Stimulated activated naive CD8-positive, alpha-beta T cell treated with anti-CD3 and anti-CD28 coated beads, Interleukin-15, amount 100 ng/mL, for 72 hours (primary cell): ENCODE measurements around the gene KLHL33.

Source experiments
- ATAC-seq: fragments of 150-1000 bp; cut with Tn5 transposase; 2 replicates; pipeline ENCODE4 v1.10.0; 2021; ENCODE audit warnings: mild to moderate bottlenecking, moderate library complexity
- DNase-seq, 2 donors: peaks; one replicate each; pipeline ENCODE4 v3.0.0; 2021 to 2022
- H3K27ac Mint-ChIP-seq, 2 donors: one replicate each; pipeline ENCODE4 v1.8.0; 2022; ENCODE audit warnings: mild to moderate bottlenecking in 2 of 2, mixed read lengths in 2 of 2, moderate library complexity in 2 of 2
- H3K27me3 Mint-ChIP-seq: one replicate; pipeline ENCODE4 v1.8.0; 2022; ENCODE audit warnings: mixed read lengths
- H3K4me1 Mint-ChIP-seq: one replicate; pipeline ENCODE4 v1.8.0; 2022; ENCODE audit warnings: mild to moderate bottlenecking, mixed read lengths
- H3K4me3 Mint-ChIP-seq, 2 donors: one replicate each; pipeline ENCODE4 v1.8.0; 2022; ENCODE audit warnings: mild to moderate bottlenecking in 2 of 2, mixed read lengths in 2 of 2, moderate library complexity in 1 of 2
- H3K9me3 Mint-ChIP-seq, 2 donors: one replicate each; pipeline ENCODE4 v1.8.0; 2022; ENCODE audit warnings: mixed read lengths in 2 of 2

KLHL33 gene, protein sequence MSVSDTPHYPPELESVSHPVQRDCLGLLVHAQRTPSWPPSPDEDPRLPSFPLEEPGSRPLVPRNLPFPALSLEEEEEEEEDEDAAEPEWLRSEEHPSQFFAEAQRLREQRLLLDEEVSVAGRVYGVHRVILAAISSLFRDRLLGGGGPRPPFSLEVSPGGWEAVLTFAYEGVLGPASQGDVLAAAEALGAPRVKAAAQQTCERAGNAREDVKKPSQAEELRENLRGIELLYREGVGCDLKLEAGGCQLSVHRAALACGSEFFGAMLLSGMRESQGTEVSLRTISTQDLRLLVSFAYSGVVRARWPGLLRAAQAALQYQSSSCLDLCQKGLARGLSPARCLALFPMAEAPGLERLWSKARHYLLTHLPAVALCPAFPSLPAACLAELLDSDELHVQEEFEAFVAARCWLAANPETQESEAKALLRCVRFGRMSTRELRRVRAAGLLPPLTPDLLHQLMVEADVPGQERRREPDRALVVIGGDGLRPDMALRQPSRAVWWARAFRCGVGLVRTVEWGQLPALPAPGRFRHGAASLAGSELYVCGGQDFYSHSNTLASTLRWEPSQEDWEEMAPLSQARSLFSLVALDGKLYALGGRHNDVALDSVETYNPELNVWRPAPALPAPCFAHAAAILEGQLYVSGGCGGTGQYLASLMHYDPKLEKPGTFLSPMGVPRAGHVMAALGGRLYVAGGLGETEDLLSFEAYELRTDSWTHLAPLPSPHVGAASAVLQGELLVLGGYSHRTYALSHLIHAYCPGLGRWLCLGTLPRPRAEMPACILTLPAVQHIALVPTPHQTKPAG

GRCh38 chr14:20435582-20436362 lies at the start of gene KLHL33:
Gene KLHL33, minus strand, starts transcription at chr14:20436166. Its CDS starts 355 bp downstream, at chr14:20435811.
- Mint-ChIP-seq H3K9me3 (no peaks in the 10 kb centered on the region), H3K4me1 (peaks cover 11% of the 10 kb centered on the region), H3K27me3 (no peaks in the 10 kb centered on the region), H3K4me3 (no peak within 1 kb of the TSS), H3K27ac (peak within 1 kb of the TSS in 1 of 2 donors; percentile 97)
- DNase-seq = no peak
- no peak for ATAC-seq

DNA sequence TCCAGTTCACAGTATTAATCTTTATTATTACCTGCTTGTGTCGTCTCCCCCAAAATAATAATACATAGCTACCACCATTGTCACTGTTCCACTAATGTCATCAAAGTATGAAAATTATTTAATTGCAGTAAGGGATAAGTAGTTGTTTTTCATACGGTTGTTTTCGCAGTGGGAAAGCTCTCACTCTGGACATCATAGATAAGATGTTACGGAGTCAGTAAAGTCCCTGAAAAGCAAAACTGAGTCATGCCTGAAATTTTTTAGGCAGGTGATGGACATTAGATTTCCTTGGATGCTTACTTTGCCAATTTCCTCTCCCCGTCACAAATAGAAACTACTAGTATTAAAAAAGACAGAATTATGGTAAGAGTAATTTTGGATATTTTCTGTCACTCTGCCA lies 46.4 kb upstream of the KLHL33 start:
- Mint-ChIP-seq H3K4me3 (no peak overlapping the region), H3K4me1 (peaks cover 39% of the 10 kb centered on the region)

DNA sequence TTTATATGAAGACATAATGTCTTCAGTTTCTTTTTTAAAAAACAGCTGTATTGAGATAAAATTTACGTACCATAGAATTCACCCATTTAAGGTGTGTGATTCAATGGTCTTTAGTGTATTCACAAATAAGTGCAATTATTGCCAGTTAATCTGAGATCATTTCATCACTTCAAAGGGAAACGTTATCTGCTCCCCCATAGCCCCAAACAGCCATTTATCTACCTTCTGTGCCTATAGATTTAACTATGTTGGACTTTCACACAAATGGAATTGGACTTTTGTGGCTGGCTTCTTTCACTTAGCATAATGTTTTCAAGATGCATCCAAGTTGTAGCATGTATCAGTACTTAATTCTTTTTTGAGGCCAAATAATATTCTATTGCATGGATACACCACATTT lies 42.9 kb upstream of the KLHL33 start:
- H3K4me3 Mint-ChIP-seq = no peak overlapping the region
- no peaks in the 10 kb centered on the region for H3K27me3 Mint-ChIP-seq
- ATAC-seq (no peak), DNase-seq (no peak)
- H3K27ac Mint-ChIP-seq = no peak overlapping the region
- H3K4me1 Mint-ChIP-seq = peaks cover 56% of the 10 kb centered on the region
- no peaks in the 10 kb centered on the region for H3K9me3 Mint-ChIP-seq

More for the DNA sequence above, 46.4 kb upstream of the KLHL33 start:
- Mint-ChIP-seq H3K9me3 (no peaks in the 10 kb centered on the region), H3K27ac (peak overlapping the region in 1 of 2 donors; percentile 8), H3K27me3 (no peaks in the 10 kb centered on the region)
- ATAC-seq (no peak), DNase-seq (no peak)

- Mint-ChIP-seq H3K4me3 (peak overlapping the region; percentile 42 to 57), H3K4me1 (peaks cover 68% of the 10 kb centered on the region), H3K27me3 (no peaks in the 10 kb centered on the region), H3K9me3 (no peaks in the 10 kb centered on the region), H3K27ac (peak overlapping the region; percentile 90 to 94)
- ATAC-seq = peak; percentile 79
- no peak for DNase-seq
Observed at GRCh38 chr14:20477211-20477876, 41.4 kb upstream of the KLHL33 start.

DNA sequence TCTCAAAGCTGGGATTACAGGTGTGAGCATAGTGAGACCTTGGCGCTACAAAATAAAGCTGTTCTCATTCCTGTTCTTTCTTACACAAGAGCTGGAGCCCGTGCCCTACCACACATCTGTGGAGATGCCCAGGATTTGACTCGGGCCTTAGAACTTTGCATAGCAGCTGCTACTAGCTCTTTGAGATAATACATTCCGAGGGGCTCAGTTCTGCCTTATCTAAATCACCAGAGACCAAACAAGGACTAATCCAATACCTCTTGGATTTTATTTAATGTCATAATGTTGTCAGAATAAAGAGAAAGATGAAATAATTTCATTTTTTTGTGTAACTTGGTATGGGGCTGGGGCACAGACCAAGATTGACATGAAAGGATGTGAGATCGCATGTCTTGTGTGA lies 40.8 kb upstream of the KLHL33 start:
- Mint-ChIP-seq H3K9me3 (no peaks in the 10 kb centered on the region), H3K27ac (peak overlapping the region; percentile 94), H3K27me3 (no peaks in the 10 kb centered on the region), H3K4me3 (peak overlapping the region in 1 of 2 donors; percentile 57), H3K4me1 (peaks cover 68% of the 10 kb centered on the region)
- ATAC-seq (no peak), DNase-seq (no peak)

DNA sequence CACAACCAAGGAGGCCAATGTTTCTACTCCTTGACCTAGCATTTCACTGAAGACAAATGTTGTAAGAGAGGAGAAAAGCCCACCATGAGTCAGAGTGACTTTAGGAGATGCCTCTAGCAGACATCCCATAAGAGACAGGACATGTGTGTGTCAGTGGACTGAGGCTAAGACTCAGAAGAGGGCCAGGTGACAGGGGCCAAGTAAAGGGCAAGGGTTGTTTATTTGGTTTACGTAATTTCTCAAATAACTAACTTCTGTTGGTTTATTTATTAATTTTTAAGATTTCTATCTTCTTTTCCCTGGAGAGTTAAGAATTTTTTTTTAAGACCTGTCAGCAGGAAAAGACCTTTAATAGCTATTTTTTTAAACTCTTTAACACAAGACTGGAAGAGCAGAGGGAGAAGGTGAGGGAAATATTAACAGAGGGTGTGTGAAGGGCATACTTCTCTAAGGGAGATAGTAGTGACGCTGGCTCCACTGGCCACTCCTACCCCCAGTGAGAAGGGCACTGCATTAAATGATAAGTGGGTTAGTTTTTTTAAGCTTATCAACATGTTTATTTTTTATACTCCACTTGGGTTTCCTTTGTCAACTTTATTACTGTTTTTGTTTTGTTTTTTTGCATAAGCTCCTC lies 36.7 kb upstream of the KLHL33 start:
- no peak for DNase-seq
- peak overlapping the region; percentile 27 to 96 for H3K4me3 Mint-ChIP-seq
- peak overlapping the region; percentile 81 to 95 for H3K27ac Mint-ChIP-seq
- no peak for ATAC-seq
- H3K4me1 Mint-ChIP-seq = peaks cover 78% of the 10 kb centered on the region
- no peaks in the 10 kb centered on the region for H3K27me3 Mint-ChIP-seq
- H3K9me3 Mint-ChIP-seq = no peaks in the 10 kb centered on the region

- peaks cover 60% of the 10 kb centered on the region for H3K4me1 Mint-ChIP-seq
- ATAC-seq = no peak
- H3K27me3 Mint-ChIP-seq = no peaks in the 10 kb centered on the region
- H3K27ac Mint-ChIP-seq = peak overlapping the region; percentile 97 to 98
- H3K4me3 Mint-ChIP-seq = peak overlapping the region; percentile 96
- no peak for DNase-seq
- H3K9me3 Mint-ChIP-seq = no peaks in the 10 kb centered on the region
Observed at GRCh38 chr14:20470603-20470901, 34.6 kb upstream of the KLHL33 start.

DNA sequence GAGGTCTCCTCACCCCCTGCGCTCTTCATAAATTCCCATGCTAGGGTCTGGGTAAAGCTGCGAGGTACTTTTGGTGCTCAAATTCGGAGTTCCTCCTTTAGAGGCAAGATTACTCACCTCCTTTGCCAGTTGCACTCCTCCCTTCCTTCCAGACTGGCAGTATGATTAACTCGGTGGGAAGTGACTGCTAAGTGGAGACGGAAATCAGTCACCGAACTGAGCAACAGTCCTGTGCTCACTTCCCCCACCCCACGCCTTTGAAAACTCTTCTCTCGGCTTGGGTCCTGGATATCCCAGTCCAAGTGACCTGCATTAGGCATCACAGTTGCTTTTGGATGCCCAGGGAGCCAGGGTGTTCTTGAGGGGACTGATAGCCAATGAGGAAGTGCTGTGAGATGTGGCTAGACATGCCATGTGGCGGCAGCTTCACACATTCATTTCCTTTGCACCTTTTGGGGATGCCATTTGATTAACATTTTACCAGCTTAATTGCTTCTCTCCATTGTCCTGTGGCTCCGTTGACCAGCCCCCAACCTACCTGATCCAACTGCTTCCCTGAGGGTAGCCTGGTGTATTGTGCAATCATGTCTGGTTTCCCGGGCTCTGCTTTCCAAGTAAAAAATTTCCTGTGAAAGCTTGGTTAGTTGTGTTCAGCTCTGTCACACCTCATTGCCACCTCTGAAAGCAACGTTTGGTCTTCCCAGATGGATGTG lies 34.1 kb upstream of the KLHL33 start:
- Mint-ChIP-seq H3K9me3 (no peaks in the 10 kb centered on the region), H3K4me1 (peaks cover 55% of the 10 kb centered on the region), H3K27me3 (no peaks in the 10 kb centered on the region), H3K27ac (peak overlapping the region; percentile 97 to 98), H3K4me3 (peak overlapping the region; percentile 96)
- ATAC-seq (peak; percentile 82), DNase-seq (peak; percentile 39 to 70)

DNA sequence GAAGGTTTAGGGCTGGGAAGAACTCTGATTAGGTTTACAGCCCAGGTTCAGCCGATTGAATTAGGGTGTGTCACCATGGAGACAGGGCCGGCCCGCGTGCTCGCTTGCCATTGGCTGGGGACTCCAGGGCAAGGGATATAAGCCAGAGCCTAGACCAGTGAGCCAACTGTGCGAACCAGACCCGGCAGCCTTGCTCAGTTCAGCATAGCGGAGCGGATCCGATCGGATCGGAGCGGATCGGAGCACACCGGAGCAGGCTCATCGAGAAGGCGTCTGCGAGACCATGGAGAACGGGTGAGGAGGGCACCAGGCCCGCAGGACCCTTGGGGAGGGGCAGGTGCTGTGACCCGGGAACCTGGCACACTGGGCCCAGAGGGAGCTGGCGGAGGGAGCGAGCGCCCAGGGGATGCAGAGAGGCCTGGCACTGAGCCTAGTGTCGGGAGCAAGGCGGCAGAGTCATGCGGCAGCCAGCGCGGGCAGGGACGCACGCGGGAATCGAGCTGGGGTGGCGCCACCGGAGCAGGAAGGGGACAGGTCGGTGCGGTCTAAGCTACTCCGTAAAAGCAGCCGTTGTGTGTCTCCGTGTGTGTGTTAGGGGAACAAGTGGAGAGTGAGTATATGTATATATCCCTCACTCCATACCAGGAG lies 33.4 kb upstream of the KLHL33 start, which contains the start of gene PNP:
PNP (plus strand) TSS at position 165 of the 648 bp plus-strand sequence; CDS start at position 284, 119 bp downstream.
- ATAC-seq = peak; percentile 96
- H3K9me3 Mint-ChIP-seq = no peaks in the 10 kb centered on the region
- peak within 1 kb of the TSS; percentile 97 to 98 for H3K27ac Mint-ChIP-seq
- peak within 1 kb of the TSS; percentile 96 for H3K4me3 Mint-ChIP-seq
- peaks cover 48% of the 10 kb centered on the region for H3K4me1 Mint-ChIP-seq
- DNase-seq = peak; percentile 86 to 90
- H3K27me3 Mint-ChIP-seq = no peaks in the 10 kb centered on the region

GRCh38 chr14:20468764-20469241 lies 32.8 kb upstream of the KLHL33 start:
- Mint-ChIP-seq H3K27ac (peak overlapping the region; percentile 97 to 98), H3K4me1 (peaks cover 43% of the 10 kb centered on the region), H3K27me3 (no peaks in the 10 kb centered on the region), H3K9me3 (no peaks in the 10 kb centered on the region), H3K4me3 (peak overlapping the region; percentile 96)
- no peak for ATAC-seq
- no peak for DNase-seq

DNA sequence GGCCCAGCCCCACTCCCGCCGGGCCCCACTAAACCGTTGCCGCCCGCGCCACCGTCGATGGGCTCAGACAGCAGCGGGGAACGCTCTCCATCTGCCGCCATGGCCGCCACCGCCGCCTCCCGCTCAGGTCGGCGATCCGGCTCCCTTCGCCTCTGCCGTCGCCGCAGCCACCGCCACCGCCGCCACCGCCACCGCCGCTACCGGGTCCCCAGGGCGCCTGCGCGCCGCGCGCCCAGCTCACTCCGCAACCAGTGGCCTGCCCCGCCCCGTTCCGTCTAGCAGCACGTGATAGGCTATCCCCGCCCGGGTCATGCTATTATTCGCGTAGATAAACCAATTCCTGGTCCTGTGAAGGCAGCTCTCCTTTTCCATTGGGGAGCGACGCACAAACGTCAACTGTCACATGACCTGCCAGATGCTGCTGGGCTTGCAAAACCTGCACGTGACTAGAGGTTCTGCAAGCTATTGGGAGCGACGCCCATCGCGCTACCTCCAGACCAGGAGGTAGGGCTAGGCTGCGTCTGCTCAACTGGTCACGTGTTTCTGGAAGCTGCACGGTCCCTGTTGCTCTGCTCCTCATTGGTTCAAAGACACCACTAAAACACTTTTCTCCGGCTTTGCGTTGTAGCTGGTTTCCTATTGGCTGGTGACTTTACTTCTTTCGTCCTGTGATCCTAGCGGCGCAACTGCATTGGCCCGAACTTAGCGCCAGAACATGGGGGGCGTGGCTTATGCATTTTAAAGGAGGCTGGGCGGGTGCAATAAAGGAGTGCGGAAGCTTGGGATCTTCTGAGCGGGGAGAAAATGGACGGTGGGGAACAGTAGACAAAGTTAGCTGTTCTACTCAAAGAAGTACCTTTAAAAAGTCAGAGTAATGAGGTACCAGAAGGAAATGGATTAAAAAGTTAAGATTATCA lies 25.5 kb upstream of the KLHL33 start, which contains the start of gene PIP4P1:
PIP4P1 (minus strand) TSS at position 210 of the 917 bp plus-strand sequence; CDS start at position 101, 109 bp downstream.
- ATAC-seq (peak; percentile 98), DNase-seq (peak; percentile 94 to 99)
- Mint-ChIP-seq H3K9me3 (no peaks in the 10 kb centered on the region), H3K27ac (peak within 1 kb of the TSS; percentile 92 to 97), H3K4me3 (peak within 1 kb of the TSS; percentile 87 to 95), H3K27me3 (no peaks in the 10 kb centered on the region), H3K4me1 (peaks cover 34% of the 10 kb centered on the region)

DNA sequence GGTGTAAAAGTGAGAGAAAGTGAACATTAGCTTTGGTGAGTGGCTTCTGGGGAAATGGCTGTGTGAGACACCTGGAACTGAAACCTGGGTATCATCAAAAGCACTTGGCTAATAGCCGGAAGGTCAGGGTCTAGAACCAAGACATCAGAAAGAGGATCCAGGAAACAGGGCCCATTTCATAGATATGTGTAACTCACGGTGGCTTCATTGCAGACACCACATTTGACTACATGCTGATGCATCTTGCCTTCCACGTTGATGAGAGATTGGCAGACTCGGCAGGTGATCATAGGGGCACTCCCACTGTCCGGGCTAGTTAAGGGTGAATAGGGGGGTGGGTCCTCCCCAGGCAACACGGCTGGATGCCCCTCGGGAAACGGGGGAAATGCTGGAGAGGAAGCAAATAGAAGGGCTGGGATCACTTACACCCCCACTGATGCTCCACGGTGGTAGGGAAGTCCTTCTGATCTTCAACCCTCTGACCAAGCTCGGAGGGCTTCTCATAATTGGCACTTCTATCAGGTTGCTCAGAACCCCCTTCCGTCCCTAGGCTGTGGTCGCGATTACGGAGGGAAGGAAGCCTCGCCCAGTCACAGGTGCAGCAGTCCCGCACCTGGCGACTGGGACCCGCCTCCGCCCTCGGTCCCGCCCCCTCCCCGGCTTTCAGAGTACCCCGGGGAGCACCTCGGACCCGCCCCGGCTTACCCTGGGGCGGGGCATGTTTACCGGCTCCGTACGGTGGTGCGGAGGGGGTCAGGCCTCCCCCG lies 24.7 kb upstream of the KLHL33 start:
- ATAC-seq (peak; percentile 19), DNase-seq (peak in 1 of 2 donors; percentile 31)
- H3K9me3 Mint-ChIP-seq = no peaks in the 10 kb centered on the region
- no peaks in the 10 kb centered on the region for H3K27me3 Mint-ChIP-seq
- H3K4me3 Mint-ChIP-seq = peak overlapping the region; percentile 87 to 95
- peak overlapping the region; percentile 73 to 97 for H3K27ac Mint-ChIP-seq
- H3K4me1 Mint-ChIP-seq = peaks cover 34% of the 10 kb centered on the region
